H1 (cell line): ENCODE results near the gene TYK2. TPM values are rescaled to one million over a fixed set of nuclear protein-coding genes. Genes with fewer than 3 reads are reported as not detected.

Experiments
- ASH2L ChIP-seq: fragments of 200-600, 300-600 bp; sonication (generic); IDR thresholded peaks from one replicate; pipeline ENCODE4 v1.7.1; 2017; ENCODE audit warnings: low read length
- BRCA1 ChIP-seq: IDR thresholded peaks from 2 replicates; pipeline ENCODE4 v1.6.1; 2012; ENCODE audit warnings: low read depth, low read length, improper control_type of control experiment
- CHD7 ChIP-seq: fragments of 300-600 bp; sonication (generic); IDR thresholded peaks from 2 replicates; pipeline ENCODE4 v1.7.1; 2012; ENCODE audit warnings: low read length, moderate library complexity, mild to moderate bottlenecking, inconsistent platforms; ENCODE audit not compliant: insufficient replicate concordance
- CTCF ChIP-seq, 3 experiments: IDR thresholded peaks; 1 replicate in 2 of 3; 2 replicates in 1 of 3; pipeline versions ENCODE4 v1.5.1 to v1.6.1; 2011; ENCODE audit warnings: low read length in 3 of 3, mild to moderate bottlenecking in 3 of 3, inconsistent platforms in 2 of 3, low read depth in 1 of 3, moderate library complexity in 1 of 3; ENCODE audit not compliant: insufficient read depth in 1 of 3; ENCODE audit errors: control extremely low read depth in 1 of 3
- EZH2 ChIP-seq: fragments of 200-600 bp; sonication (generic); IDR thresholded peaks from 2 replicates; pipeline ENCODE4 v1.7.1; 2012; ENCODE audit warnings: low read depth, mild to moderate bottlenecking, moderate library complexity, low read length, inconsistent platforms; ENCODE audit not compliant: severe bottlenecking
- GABPA ChIP-seq: IDR thresholded peaks from 2 replicates; pipeline ENCODE4 v1.6.1; 2011; ENCODE audit warnings: mild to moderate bottlenecking, low read length, moderate library complexity, borderline replicate concordance; ENCODE audit not compliant: insufficient read depth
- PHF8 ChIP-seq: fragments of 200-600 bp; sonication (generic); conservative IDR thresholded peaks from 2 replicates; pipeline ENCODE4 v1.7.1; 2012; ENCODE audit warnings: low read depth, mild to moderate bottlenecking, inconsistent platforms, low read length, moderate library complexity
- polyA plus RNA-seq, 7 experiments: library from polyadenylated mRNA; depleted of rRNA in 3 of 7; stranded (reverse) in 5 of 7; unstranded in 2 of 7; fragments of >200 nt in 5 of 7; fragments of 200-250 nt in 2 of 7; gene quantifications; 1 replicate in 5 of 7; 2 replicates in 1 of 7; 4 replicates in 1 of 7; pipeline versions ENCODE4 v1.2.1 to v1.2.3, GENCODE V29; 2011 to 2013; ENCODE audit warnings: missing spikeins in 2 of 7, mixed read lengths in 2 of 7
- total RNA-seq: library from RNA; stranded (reverse); fragmentation: NEBNext Ultra II Directional; extraction: Animal tissue kit (Norgen Biotek cat#: 25700); gene quantifications from 2 replicates; pipeline ENCODE4 v1.2.1, GENCODE V29; 2021

The TYK2 gene
- total and polyA plus RNA-seq, 2 of the 8 experiments (the other 6 are each of a cell fraction or from before 2014, with no cell fraction given), result 32.1 to 40.8 TPM

- TF ChIP-seq BRCA1 (no peak), ASH2L (peak; percentile 77), GABPA (0 out of 2 replicates have a peak, but pooled peaks have one; percentile 30), CHD7 (no peak), PHF8 (peak; percentile 92), CTCF (IDR thresholded peaks at IDR 0.05; ENCODE audit: control extremely low read depth in 1 of 3, insufficient read depth in 1 of 3, low read depth in 1 of 3, low read length in 3 of 3) (no peak), EZH2 (no peak)
Observed at GRCh38 chr19:10380313-10381102, at the start of gene TYK2 (continued).
